Esophagus muscularis mucosa (tissue), 4 donors: Measurements from ENCODE around the gene IL17REL. TPM values are rescaled to one million over a fixed set of nuclear protein-coding genes. Genes with fewer than 3 reads are reported as not detected.

Source experiments
- DNase-seq: peaks from one replicate; pipeline ENCODE4 v3.0.0-alpha.2; 2017; ENCODE audit errors: extremely low spot score
- H3K27ac ChIP-seq, 4 donors: fragments of 200-600 bp; sonication (generic); replicated peaks in 1 of 4; 1 replicate in 3 of 4; 2 replicates in 1 of 4; pipeline ENCODE4 v1.5.1; 2016 to 2019; ENCODE audit warnings: mild to moderate bottlenecking in 1 of 4
- H3K27me3 ChIP-seq, 4 donors: fragments of 200-600 bp; sonication (generic); one replicate each; pipeline versions ENCODE4 v1.5.1 to v1.6.0; 2016 to 2019
- H3K36me3 ChIP-seq, 4 donors: fragments of 200-600 bp; sonication (generic); one replicate each; pipeline ENCODE4 v1.5.1; 2016 to 2019
- H3K4me1 ChIP-seq, 4 donors: fragments of 200-600 bp; sonication (generic); one replicate each; pipeline ENCODE4 v1.5.1; 2016 to 2019
- H3K4me3 ChIP-seq, 4 donors: fragments of 200-600 bp; sonication (generic); 1 replicate in 2 of 4; 2 replicates in 2 of 4; pipeline ENCODE4 v1.5.1; 2016 to 2019; ENCODE audit warnings: mild to moderate bottlenecking in 4 of 4, moderate library complexity in 1 of 4
- H3K9me3 ChIP-seq, 4 donors: fragments of 200-600 bp; sonication (generic); 1 replicate in 3 of 4; 2 replicates in 1 of 4; pipeline ENCODE4 v1.5.1; 2016 to 2019
- CTCF ChIP-seq, 3 experiments: fragments of 200-600 bp in 2 of 3; fragments of 450-650 bp in 1 of 3; sonication (generic) in 2 of 3; IDR thresholded peaks; one replicate each; pipeline ENCODE4 v1.5.1; 2017 to 2019; ENCODE audit warnings: antibody characterized with exemption in 3 of 3, mild to moderate bottlenecking in 2 of 3, moderate library complexity in 1 of 3
- EP300 ChIP-seq: sonication (generic); formaldehyde crosslinking; IDR thresholded peaks from one replicate; pipeline ENCODE4 v1.6.1; 2017; ENCODE audit warnings: antibody characterized with exemption
- POLR2A ChIP-seq: fragments of 450-650 bp; IDR thresholded peaks from one replicate; pipeline ENCODE4 v1.6.1; 2017; ENCODE audit warnings: antibody characterized with exemption, moderate library complexity, mild to moderate bottlenecking, low read depth
- POLR2AphosphoS5 ChIP-seq, 2 donors: sonication (generic); formaldehyde crosslinking; IDR thresholded peaks; one replicate each; pipeline ENCODE4 v1.6.1; 2017; ENCODE audit warnings: antibody characterized with exemption in 2 of 2
- WGBS: methylation state at CpG from one replicate; pipeline ENCODE4 v1.1.5; 2018; 5-methylcytosine and 5-hydroxymethylcytosine counted together
- intact Hi-C: fragments of 100-400 bp; cut with DNase I; formaldehyde crosslinking; loops from one replicate; pipeline ENCODE4 v1.15.1; 2023
- total RNA-seq, 4 donors: library from RNA; depleted of rRNA; stranded (reverse); fragments of >200 nt; gene quantifications; one replicate each; pipeline versions ENCODE4 v1.1.0 to v1.2.1, GENCODE V29; 2016

The IL17REL gene
- total RNA-seq, 4 donors from 2014 or later = not detected

GRCh38 chr22:50008151-50009040 lies 4.2 kb downstream of the IL17REL start:
- 77% methylated on average over 22 of the region's 24 CpGs for WGBS
- Histone ChIP-seq H3K9me3 (no peaks in the 10 kb centered on the region), H3K4me1 (peaks cover 0 to 16% (median 11%) of the 10 kb centered on the region in 4 donors), H3K27ac (no peak overlapping the region), H3K36me3 (no peaks in the 10 kb centered on the region), H3K27me3 (peaks cover 4 to 46% (median 36%) of the 10 kb centered on the region in 4 donors), H3K4me3 (no peak overlapping the region)
- no peak for TF ChIP-seq CTCF (IDR thresholded peaks at IDR 0.05)
- TF ChIP-seq POLR2A = no peak
- TF ChIP-seq POLR2AphosphoS5 (IDR thresholded peaks at IDR 0.05) = no peak
- no peak for TF ChIP-seq EP300
- DNase-seq = no peak
- intact Hi-C loops = no loop called here

- peaks cover 0 to 16% (median 11%) of the 10 kb centered on the region in 4 donors for H3K4me1 ChIP-seq
- TF ChIP-seq CTCF (IDR thresholded peaks at IDR 0.05) = no peak
- TF ChIP-seq POLR2A = no peak
- no peak for TF ChIP-seq POLR2AphosphoS5 (IDR thresholded peaks at IDR 0.05)
- no peak for TF ChIP-seq EP300
- H3K27me3 ChIP-seq = peaks cover 4 to 33% (median 23%) of the 10 kb centered on the region in 4 donors
- no peak overlapping the region for H3K27ac ChIP-seq
- no peaks in the 10 kb centered on the region for H3K36me3 ChIP-seq
- H3K4me3 ChIP-seq = no peak overlapping the region
- WGBS = 90% methylated on average over 3 of the region's 3 CpGs
- no peaks in the 10 kb centered on the region for H3K9me3 ChIP-seq
- DNase-seq = no peak
- intact Hi-C loops = no loop called here
These were observed 5.5 kb downstream of the IL17REL start for GRCh38 chr22:50007057-50007511.

GRCh38 chr22:50004918-50005317 lies 7.6 kb downstream of the IL17REL start:
- WGBS = 72% methylated on average over 4 of the region's 4 CpGs
- Histone ChIP-seq H3K27ac (no peak overlapping the region), H3K9me3 (no peaks in the 10 kb centered on the region), H3K4me3 (no peak overlapping the region), H3K27me3 (peaks cover 0 to 33% (median 11%) of the 10 kb centered on the region in 4 donors), H3K36me3 (no peaks in the 10 kb centered on the region), H3K4me1 (peaks cover under 1 to 3% (median 2%) of the 10 kb centered on the region in 4 donors)
- no peak for DNase-seq
- intact Hi-C loops = no loop called here
- TF ChIP-seq EP300 (no peak), POLR2AphosphoS5 (IDR thresholded peaks at IDR 0.05) (no peak), POLR2A (no peak), CTCF (IDR thresholded peaks at IDR 0.05) (no peak)

- TF ChIP-seq POLR2A (no peak), CTCF (IDR thresholded peaks at IDR 0.05) (no peak), EP300 (no peak), POLR2AphosphoS5 (IDR thresholded peaks at IDR 0.05) (no peak)
- WGBS = 71% methylated on average over 7 of the region's 7 CpGs
- no peak overlapping the region for H3K27ac ChIP-seq
- peaks cover 0 to 43% (median 14%) of the 10 kb centered on the region in 4 donors for H3K27me3 ChIP-seq
- H3K4me3 ChIP-seq = no peak overlapping the region
- no peaks in the 10 kb centered on the region for H3K9me3 ChIP-seq
- no peak for DNase-seq
- peaks cover 5 to 13% (median 10%) of the 10 kb centered on the region in 4 donors for H3K4me1 ChIP-seq
- no peaks in the 10 kb centered on the region for H3K36me3 ChIP-seq
- intact Hi-C loops = no loop called here
These were observed 9.8 kb downstream of the IL17REL start for GRCh38 chr22:50002791-50003190.
